ENCODE data around the gene FHL2. TPM values are rescaled to one million over a fixed set of nuclear protein-coding genes. Genes with fewer than 3 reads are reported as not detected.
A peak's percentile ranks its signal among the peaks of the same experiment; 100 is the strongest.

FHL2 gene
- total RNA-seq, 4 donors from 2014 or later = 23.3 to 88.3 (median 33.6) TPM

DNA sequence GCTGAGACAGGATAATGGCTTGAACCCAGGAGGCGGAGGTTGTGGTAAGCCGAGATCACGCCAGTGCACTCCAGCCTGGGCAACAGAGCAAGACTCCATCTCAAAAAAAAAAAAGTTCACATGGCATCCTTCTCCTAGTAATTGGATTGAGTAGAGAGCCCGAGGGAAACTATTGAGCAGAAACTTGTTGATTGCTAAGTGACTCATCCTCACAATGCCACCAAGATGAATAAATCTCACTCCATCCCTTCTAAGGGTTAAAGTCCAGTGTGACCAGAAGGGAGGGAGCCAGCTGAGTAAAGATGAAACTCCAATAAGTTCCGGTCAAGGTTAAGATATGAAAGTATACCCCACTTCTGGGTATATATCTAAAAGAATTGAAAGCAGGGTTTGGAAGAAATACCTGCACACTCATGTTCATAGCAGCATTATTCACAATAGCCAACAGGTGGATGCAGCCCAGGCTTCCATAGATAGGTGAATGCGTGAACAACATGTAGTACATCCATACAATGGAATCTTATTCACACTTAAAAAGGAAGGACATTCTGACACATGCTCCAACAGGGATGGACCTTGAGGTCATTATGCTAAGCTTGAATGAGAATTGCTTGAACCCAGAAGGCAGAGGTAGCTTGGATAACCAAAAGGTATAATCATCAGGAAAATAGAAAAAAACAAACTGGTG is 13.0 kb upstream of the FHL2 start:
- ATAC-seq (ENCODE audit: low FRiP score) (no peak), DNase-seq (ENCODE audit: low spot score) (no peak)
- TF ChIP-seq, protein P1, sequence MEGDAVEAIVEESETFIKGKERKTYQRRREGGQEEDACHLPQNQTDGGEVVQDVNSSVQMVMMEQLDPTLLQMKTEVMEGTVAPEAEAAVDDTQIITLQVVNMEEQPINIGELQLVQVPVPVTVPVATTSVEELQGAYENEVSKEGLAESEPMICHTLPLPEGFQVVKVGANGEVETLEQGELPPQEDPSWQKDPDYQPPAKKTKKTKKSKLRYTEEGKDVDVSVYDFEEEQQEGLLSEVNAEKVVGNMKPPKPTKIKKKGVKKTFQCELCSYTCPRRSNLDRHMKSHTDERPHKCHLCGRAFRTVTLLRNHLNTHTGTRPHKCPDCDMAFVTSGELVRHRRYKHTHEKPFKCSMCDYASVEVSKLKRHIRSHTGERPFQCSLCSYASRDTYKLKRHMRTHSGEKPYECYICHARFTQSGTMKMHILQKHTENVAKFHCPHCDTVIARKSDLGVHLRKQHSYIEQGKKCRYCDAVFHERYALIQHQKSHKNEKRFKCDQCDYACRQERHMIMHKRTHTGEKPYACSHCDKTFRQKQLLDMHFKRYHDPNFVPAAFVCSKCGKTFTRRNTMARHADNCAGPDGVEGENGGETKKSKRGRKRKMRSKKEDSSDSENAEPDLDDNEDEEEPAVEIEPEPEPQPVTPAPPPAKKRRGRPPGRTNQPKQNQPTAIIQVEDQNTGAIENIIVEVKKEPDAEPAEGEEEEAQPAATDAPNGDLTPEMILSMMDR (IDR thresholded peaks at IDR 0.05) = no peak

DNA sequence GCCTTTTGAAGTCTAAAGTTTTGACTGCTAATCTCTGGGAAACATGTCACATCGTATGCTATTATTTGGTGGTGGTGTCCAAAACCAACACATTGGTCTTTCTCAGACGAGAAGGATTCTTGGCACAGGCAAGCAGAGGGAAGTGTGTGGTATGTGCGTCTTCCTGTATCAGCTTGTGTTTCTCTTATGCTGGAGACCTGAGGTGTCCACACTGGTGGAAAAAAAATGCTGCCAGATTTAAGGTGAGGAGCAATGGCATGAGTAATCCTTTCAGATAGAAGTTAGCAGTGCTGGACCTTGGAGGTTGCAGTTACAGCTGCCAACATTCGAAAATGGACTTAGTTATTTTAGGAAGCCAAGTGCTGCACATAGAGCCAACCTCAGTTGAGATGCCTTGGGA is 11.7 kb upstream of the FHL2 start:
- DNase-seq (ENCODE audit: low spot score) (no peak), ATAC-seq (ENCODE audit: low FRiP score) (peak; percentile 37)
- TF ChIP-seq, protein P1 (IDR thresholded peaks at IDR 0.05) = no peak

DNA sequence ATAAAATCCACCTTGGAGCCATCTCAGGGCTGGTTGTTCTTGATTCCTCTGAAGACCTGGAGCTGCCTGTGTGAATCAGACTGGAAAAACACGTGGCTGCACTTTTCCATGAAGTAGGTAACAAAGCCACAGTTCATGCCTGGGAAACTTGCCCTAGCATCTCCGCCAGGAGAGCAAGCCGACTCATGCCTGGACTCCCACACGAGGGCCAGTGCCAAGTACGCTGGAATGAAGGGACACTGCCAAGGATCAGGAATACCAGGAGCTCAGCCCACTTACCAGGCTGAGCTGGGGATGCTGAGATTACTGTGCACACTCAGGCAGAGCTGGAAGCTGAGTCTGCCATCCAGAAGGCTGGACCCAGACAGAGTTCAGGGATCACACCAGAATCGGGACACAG is 10.9 kb upstream of the FHL2 start:
- DNase-seq (ENCODE audit: low spot score) (peak; percentile 44), ATAC-seq (ENCODE audit: low FRiP score) (peak; percentile 89)
- TF ChIP-seq, protein P1 (IDR thresholded peaks at IDR 0.05) = no peak

DNA sequence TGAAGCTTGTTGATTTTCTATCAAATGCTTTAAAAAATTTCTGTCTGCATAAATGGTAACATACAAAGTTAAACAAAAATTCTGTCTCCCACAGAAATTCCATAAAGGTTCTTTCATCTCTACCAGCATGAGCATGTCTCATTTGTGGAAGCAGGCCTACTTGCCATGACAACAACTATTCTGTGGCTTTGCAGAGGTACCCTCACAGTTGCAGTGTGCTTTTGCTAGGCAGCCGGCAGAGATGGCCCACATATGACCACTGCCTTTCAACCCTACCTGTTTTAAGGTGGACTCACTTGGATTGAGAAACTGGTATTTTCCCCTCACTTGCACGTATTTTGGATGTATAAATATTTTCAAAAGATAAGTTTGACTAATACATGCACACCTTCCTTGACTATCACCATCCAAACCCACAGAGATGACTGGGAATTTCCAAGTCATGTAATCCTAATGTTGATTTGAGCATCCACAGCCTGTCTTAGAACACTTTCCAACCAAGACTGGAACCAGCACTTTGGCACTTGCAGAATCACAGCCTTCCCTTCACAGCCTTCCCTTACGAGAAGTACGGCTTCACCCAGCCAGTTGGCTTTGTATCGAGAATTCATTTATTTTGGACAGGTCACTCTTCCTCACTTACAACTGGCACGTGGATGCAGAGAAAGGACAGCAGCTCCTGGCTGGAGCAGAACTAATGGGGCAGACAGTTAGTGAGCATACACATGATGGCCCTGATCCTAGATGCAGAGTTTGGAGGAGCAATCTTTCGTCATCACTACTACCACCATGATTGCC is 9.3 kb upstream of the FHL2 start:
- TF ChIP-seq, protein P1 (IDR thresholded peaks at IDR 0.05) = no peak
- ATAC-seq (ENCODE audit: low FRiP score) (no peak), DNase-seq (ENCODE audit: low spot score) (no peak)

DNA sequence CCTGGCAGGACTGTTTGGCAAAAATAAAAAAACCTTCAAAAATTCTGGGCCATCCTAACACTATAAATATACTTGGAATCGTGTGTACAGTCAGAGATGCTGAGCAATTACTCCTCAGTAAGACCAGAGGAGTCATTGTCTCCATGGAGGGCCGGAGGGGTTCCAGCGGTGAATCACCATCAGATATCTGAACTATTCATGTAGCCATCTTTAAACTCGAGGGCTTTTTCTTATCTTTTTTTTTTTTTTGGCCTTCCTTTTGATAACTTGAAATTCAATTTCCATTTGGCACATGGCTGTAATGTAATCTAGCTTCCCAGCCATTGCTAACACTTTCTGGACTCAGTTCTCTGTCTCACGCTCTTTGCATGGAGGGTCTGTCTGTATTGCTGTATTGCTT is 7.4 kb upstream of the FHL2 start:
- TF ChIP-seq, protein P1 (IDR thresholded peaks at IDR 0.05) = no peak
- ATAC-seq (ENCODE audit: low FRiP score) = peak; percentile 50
- DNase-seq (ENCODE audit: low spot score) = no peak

DNA sequence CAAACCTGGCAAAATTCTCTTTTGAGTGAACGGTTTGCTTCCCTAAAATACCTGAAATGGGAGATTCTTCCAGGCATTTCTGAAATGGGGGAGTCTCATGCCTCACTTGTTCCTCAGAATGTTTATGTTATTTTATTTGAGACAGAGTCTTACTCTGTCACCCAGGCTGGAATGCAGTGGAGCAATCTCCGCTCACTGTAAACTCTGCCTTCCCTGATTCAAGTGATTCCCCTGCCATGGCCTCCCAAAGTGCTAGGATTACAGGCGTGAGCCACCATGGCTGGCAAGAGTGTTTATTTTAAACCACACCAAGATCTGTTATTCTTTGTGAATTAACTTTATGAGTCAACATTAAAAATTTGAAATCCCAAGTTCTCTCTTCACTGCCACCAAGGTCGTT is 6.4 kb upstream of the FHL2 start:
- DNase-seq (ENCODE audit: low spot score) (no peak), ATAC-seq (ENCODE audit: low FRiP score) (no peak)
- TF ChIP-seq, protein P1 (IDR thresholded peaks at IDR 0.05) = no peak

DNA sequence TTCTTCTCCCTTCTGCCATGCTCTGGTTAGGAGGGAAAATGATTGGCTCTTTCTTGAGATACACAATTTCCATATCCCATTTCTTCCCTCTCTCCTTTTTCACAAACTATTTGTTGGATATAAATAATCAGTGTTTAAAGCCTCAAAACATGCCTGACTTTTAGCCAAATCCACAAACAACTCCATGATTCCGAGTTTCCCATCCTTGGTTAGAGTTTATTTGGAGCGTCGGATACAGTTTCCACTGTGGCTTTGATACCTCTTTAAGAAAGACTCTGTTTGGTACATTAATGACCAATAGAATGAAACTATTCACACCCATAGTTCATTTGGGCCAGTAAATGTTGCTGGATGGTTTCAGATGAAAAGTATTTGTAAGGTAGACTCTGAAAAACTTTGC is 5.9 kb upstream of the FHL2 start:
- TF ChIP-seq, protein P1 (IDR thresholded peaks at IDR 0.05) = no peak
- ATAC-seq (ENCODE audit: low FRiP score) (no peak), DNase-seq (ENCODE audit: low spot score) (no peak)

All from omental fat pad (tissue), 4 donors.